Fibroblast of skin of scalp (primary cell): ENCODE data around the gene CEBPZ. TPM values are rescaled to one million over a fixed set of nuclear protein-coding genes. Genes with fewer than 3 reads are reported as not detected.
"Not testable (repeated sequence)": the region's sequence is repeated elsewhere in the genome, so short reads cannot be mapped to it uniquely, and the experiment has no call there.

Experiments used
- DNase-seq: peaks from one replicate; pipeline ENCODE4 v3.0.0-alpha.2; 2013
- polyA plus RNA-seq, 2 experiments: library from polyadenylated mRNA; unstranded; fragments of 120-200 nt; gene quantifications; one replicate each; pipeline ENCODE4 v1.2.1, GENCODE V29; 2013; ENCODE audit not compliant: insufficient read length in 2 of 2

CEBPZ gene
- polyA plus RNA-seq (2013, experiment 1 of 2; ENCODE audit: insufficient read length) = 28.8 TPM
- polyA plus RNA-seq (2013, experiment 2 of 2; ENCODE audit: insufficient read length) = 34.9 TPM

DNA sequence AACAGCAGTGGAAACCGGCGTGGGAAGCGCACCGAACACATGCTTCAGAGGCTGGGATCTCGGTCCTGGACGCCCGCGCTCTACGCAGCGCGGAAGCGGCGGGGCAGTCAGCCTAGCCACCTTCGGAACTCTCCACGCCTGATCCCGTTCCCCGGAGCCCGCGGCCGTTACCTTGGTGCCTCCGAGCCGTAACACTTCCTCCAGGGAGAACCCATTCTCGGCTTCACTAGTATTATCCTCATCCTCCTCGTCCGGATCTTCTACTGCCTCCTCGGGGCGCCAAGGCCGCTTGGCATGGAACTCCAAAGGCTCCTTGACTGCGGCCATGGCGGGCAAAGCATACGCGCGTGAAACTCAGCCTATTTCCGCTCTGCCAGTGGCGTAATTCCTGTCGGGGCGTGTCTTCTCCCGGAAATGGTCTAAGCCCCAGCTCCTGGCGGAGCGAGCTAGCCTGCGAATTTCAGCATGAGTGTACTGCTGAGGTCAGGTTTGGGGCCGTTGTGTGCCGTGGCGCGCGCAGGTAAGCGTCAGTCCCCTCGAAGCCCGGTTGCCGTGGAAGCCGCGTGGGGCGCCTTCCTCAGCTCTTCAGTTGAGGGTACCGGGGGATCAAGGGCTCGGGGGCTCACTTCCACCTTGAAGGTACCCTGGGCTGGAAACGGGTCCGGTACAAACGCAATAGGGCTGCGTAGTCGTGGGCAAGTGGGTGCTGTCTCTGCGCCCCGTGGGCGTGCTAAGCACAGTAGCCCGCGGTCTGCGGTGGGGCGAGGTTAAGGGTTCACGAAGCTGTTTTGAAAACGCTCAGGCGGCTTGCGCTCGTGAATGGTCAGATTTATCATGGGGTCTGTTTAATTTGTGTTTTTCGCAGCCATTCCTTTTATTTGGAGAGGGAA is at the start of gene CEBPZ, which contains the start of gene NDUFAF7:
TSS of gene CEBPZ (minus strand) at position 356 of the 890 bp plus-strand sequence. CDS start at position 327, 29 bp downstream.
TSS of gene NDUFAF7 (plus strand) at position 418 of the 890 bp plus-strand sequence. CDS start at position 466, 48 bp downstream.
- DNase-seq = peak; percentile 89

DNA sequence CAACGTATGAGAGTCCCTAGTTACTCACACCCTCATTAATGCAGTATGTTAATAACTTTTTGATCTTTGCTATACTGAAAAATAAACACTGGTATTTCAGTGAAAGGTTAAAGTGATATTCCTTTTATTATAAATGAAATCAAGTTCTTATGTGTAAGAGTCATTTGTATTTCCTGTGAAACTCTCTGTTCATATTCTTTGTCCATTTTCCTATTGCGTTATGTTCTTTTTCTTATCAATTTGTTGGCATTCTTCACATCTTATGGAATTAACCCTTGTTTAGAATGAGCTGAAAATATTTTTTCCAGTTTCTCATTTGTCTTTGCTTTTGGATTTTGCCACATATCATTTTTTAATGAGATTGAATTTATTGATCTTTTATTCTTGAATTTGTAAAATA is 44.9 kb upstream of the CEBPZ start:
- no peak for DNase-seq

DNA sequence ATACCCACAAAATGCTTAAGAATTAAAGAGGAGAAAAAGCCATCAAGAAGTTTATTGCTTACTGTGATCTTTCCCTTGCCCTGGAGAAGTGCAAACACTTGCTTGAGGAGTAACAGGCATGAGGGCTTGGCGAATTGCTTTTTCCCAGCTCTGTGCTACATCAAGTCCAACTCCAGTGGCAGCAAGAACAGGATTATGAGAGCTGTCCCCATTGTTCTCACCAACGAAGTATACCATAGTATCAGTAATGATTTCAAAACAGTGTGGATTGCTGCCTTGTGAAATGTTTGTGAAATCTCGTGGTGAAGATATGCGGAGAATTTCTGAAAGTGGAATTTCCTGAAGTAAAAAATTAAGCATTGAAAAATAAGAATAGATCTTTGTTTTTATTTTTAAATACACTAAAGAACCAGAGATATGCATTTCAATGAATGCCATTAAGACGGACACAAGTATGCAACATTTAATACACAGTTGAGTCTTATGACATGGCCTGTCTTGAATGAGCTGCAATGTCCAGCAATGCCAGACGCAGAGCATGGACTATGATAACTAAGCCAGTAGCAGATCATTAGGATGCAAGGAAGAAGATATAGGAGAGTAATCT is 43.1 kb upstream of the CEBPZ start:
- DNase-seq = peak; percentile 27

- no peak for DNase-seq
Measured at GRCh38 chr2:37271376-37272067, 40.1 kb upstream of the CEBPZ start.

- no peak for DNase-seq
Measured at GRCh38 chr2:37268111-37268510, 36.7 kb upstream of the CEBPZ start.

- no peak for DNase-seq
Measured at GRCh38 chr2:37267685-37268084, 36.3 kb upstream of the CEBPZ start.

DNA sequence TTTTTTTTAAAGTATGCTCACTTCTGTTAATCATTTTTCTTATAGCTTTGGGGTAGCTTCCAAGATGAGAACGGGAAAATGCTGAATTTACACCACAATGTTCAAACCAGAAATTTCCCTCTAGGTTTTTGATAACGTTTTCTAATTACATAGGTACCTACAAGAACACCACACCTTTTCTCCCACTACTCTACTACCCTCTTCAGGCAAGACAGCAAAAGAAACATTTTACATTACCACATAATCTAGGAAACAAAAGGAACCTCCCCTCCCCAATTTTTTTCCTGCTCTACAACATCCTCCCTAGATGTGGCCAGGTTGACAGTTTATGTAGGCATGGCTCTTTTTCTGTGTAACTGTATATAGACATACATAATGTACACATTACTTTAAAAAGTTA is 32.4 kb upstream of the CEBPZ start:
- no peak for DNase-seq

GRCh38 chr2:37262522-37262921 is 31.1 kb upstream of the CEBPZ start:
- DNase-seq = no peak

GRCh38 chr2:37250869-37251740 is 19.7 kb upstream of the CEBPZ start:
- no peak for DNase-seq

DNA sequence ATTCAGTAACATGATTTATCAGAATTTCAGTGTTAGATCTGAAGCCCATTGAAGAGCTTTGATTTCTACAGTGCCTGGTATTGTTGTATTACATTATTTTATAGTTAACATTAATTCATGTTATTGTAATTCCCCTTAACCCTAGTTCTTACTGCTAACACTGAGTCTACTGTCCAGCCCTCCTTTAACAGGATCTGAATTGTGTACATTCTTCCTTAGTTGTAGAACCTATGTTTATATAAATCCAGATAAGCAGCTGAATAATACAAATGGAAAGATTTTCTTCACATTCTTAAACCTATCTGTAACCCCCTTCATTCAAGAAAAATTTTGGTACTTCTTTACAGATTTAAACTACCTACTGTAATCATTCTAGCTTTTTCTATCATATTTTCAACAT is 14.8 kb upstream of the CEBPZ start:
- DNase-seq = no peak

GRCh38 chr2:37244755-37245154 is 13.4 kb upstream of the CEBPZ start:
- DNase-seq = no peak

DNA sequence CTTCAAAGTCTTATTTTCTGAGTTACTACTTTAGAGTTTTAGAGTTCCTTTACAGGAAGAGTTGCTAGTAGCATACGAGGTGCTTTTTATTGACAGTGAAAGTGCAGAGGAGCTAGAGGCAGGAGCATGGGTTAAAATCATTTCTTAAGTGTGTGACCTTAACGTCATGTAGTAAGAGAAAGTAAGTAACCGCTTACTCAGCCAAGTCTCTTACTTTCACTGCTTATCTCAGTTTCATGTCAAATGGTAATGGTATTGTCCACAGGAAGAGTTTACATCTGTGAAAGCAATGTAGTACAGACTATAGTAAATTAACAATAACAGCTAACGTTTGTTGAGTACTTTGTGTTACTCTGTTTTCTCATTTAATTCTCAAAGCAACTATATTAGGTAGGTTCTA is 12.6 kb upstream of the CEBPZ start:
- DNase-seq = no peak

DNA sequence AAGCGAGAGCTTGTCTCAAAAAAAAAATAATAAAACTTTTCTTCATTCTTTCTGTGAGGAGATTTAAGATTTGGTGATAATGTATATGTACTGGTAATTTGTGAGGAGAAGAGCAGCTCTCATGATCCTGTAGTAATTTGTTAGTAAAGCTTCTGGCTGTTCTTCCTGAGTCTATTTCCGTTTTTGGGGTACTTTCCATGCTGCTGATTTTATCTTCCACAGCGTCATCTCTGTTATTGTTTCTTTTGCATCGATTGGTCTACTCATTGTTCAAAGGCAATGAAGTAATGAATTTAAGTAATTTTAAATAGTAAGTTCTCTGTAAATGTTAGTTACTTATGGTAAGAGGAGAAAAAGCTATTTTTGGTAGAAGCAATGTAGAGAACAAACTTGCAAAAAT is 12.0 kb upstream of the CEBPZ start:
- no peak for DNase-seq

- no peak for DNase-seq
Measured at GRCh38 chr2:37232131-37232933, 936 bp upstream of the CEBPZ start.

DNA sequence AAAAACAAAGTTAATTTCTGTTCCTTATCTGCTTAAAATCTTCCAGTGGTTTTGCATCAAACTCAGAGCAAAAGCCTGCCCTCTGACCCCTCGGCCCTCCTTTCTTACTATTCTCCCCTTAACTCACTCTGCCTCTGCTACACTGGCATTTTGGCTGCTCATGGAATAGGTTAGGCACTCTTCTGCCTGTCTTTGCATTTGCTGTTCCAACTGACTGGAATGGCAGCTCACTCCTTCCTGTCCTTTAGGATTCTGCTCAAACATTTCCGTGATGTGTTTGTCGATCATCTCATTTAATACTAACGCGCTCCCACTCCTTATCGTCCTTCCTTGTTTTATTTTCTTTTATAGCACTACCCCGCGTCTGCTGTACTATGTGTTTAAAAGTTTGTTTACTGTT is 815 bp downstream of the CEBPZ start:
- DNase-seq = peak; percentile 4

DNA sequence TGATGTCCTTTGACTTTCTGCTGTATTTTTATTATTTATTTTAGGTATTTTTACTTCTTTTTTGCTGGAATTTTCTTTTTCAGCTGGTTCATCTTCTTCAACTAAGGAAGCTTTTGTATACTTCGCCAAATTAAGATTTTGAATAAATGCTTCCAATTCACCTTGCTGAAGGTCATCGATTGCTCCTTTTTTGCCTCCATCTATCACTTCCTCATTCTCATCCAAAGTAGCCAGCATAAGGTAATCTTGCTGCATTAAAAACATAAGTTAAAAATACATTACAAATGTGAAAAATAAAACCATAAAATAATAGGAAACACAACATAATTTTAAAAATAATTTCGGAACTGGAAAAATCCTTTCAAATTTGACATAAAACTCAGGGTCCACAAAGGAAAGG is 2.6 kb downstream of the CEBPZ start:
- no peak for DNase-seq

DNA sequence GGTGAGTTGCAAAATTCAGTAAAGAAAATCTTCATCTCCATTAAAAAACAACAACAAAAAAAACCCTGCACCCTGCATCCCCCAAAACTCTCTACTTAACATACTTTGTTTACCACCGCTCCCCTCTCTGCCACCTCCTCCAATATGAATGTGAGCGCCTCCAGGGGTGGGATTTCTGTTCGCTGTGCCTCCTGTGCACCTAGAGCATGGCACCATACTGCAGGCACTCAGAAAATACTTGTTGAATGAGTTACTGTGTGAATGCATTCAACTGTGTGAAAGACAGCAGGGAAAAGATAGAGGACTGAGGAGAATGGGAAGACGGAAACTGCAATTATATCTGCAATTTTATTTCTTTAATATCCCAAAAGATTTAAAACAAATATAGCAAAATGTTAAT is 4.5 kb downstream of the CEBPZ start:
- DNase-seq = no peak

DNA sequence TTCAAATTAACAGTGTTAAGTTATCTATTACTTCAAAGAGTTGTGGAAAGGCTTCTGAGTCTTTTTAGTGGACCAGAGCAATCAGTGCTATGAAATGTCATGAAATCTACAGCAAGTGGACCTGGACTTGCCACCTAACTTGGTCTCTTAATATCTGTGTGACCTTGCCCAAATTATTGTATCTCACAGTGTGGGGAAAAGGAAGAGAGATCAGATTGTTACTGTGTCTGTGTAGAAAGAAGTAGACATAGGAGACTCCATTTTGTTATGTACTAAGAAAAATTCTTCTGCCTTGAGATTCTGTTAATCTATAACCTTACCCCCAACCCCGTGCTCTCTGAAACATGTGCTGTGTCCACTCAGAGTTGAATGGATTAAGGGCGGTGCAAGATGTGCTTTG is 6.3 kb downstream of the CEBPZ start:
- DNase-seq = not testable (repeated sequence)

- no peak for DNase-seq
Measured at GRCh38 chr2:37224063-37224462, 7.3 kb downstream of the CEBPZ start.

DNA sequence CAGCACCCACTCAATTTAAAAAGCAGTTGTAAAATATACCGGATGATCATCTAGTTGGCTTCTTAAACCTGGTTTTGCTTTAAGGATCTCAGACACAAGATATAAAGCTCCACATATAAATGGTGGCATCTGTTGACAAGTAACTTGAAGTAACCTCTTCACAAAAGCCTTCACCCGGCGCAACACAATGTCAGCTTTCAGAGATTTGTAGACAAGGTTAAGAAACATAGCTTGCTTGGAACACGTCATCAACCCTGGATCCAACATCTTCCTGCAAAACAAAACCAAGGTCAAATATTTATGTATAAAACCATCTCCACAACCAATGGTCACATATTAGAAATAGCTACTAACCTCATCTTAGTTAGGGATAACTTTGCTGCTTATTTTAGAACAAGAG is 8.3 kb downstream of the CEBPZ start:
- no peak for DNase-seq

DNA sequence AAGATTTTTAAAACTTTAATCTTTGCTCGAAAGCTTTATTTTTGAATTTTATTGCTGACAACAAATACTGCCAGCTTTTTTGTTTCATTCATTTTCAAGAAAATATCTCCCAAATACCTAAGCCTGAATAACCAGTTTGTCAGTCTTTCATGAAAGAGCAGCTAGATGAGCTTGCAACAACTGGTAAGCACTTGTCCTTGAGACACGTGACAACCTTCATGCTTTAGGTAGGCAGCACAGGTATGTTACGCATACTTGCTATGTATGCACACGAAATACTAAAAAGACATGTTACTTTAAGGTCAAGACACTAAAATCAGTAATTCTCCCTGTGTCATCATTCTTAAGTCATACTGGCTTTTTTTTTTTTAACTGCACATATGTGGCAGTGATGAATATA is 12.3 kb downstream of the CEBPZ start:
- no peak for DNase-seq
